ENCODE results near the gene MGAT4A.

The MGAT4A gene

GRCh38 chr2:98588880-98589431 is 142.0 kb downstream of the MGAT4A start:
- Mint-ChIP-seq H3K4me1 (ENCODE audit: low read depth) (peaks cover 11% of the 10 kb centered on the region), H3K9me3 (peaks cover 9% of the 10 kb centered on the region), H3K36me3 (ENCODE audit: low read depth) (peaks cover 55% of the 10 kb centered on the region), H3K27ac (peak overlapping the region; percentile 55), H3K4me3 (no peak overlapping the region), H3K27me3 (ENCODE audit: low read depth) (no peaks in the 10 kb centered on the region)

GRCh38 chr2:98586551-98587140 is 144.3 kb downstream of the MGAT4A start:
- Mint-ChIP-seq H3K4me3 (no peak overlapping the region), H3K27me3 (ENCODE audit: low read depth) (no peaks in the 10 kb centered on the region), H3K27ac (no peak overlapping the region), H3K9me3 (no peaks in the 10 kb centered on the region), H3K4me1 (ENCODE audit: low read depth) (peaks cover 9% of the 10 kb centered on the region), H3K36me3 (ENCODE audit: low read depth) (peaks cover 48% of the 10 kb centered on the region)

GRCh38 chr2:98585386-98585785 is 145.5 kb downstream of the MGAT4A start:
- no peak overlapping the region for H3K4me3 Mint-ChIP-seq
- H3K4me1 Mint-ChIP-seq (ENCODE audit: low read depth) = peaks cover 2% of the 10 kb centered on the region
- peaks cover 40% of the 10 kb centered on the region for H3K36me3 Mint-ChIP-seq (ENCODE audit: low read depth)
- no peaks in the 10 kb centered on the region for H3K9me3 Mint-ChIP-seq
- H3K27ac Mint-ChIP-seq = no peak overlapping the region
- no peaks in the 10 kb centered on the region for H3K27me3 Mint-ChIP-seq (ENCODE audit: low read depth)

GRCh38 chr2:98583816-98584618 is 146.9 kb downstream of the MGAT4A start:
- H3K36me3 Mint-ChIP-seq (ENCODE audit: low read depth) = peaks cover 39% of the 10 kb centered on the region
- H3K27ac Mint-ChIP-seq = no peak overlapping the region
- peaks cover 2% of the 10 kb centered on the region for H3K4me1 Mint-ChIP-seq (ENCODE audit: low read depth)
- no peaks in the 10 kb centered on the region for H3K27me3 Mint-ChIP-seq (ENCODE audit: low read depth)
- no peaks in the 10 kb centered on the region for H3K9me3 Mint-ChIP-seq
- H3K4me3 Mint-ChIP-seq = no peak overlapping the region

GRCh38 chr2:98583276-98583675 is 147.7 kb downstream of the MGAT4A start:
- no peaks in the 10 kb centered on the region for H3K4me1 Mint-ChIP-seq (ENCODE audit: low read depth)

GRCh38 chr2:98582523-98582922 is 148.4 kb downstream of the MGAT4A start:
- H3K9me3 Mint-ChIP-seq = no peaks in the 10 kb centered on the region
- H3K36me3 Mint-ChIP-seq (ENCODE audit: low read depth) = peaks cover 39% of the 10 kb centered on the region
- no peaks in the 10 kb centered on the region for H3K4me1 Mint-ChIP-seq (ENCODE audit: low read depth)
- no peak overlapping the region for H3K27ac Mint-ChIP-seq
- no peaks in the 10 kb centered on the region for H3K27me3 Mint-ChIP-seq (ENCODE audit: low read depth)
- H3K4me3 Mint-ChIP-seq = no peak overlapping the region

More at GRCh38 chr2:98583276-98583675, 147.7 kb downstream of the MGAT4A start:
- Mint-ChIP-seq H3K9me3 (no peaks in the 10 kb centered on the region), H3K36me3 (ENCODE audit: low read depth) (peaks cover 35% of the 10 kb centered on the region), H3K4me3 (no peak overlapping the region), H3K27ac (no peak overlapping the region), H3K27me3 (ENCODE audit: low read depth) (no peaks in the 10 kb centered on the region)

- Mint-ChIP-seq H3K36me3 (ENCODE audit: low read depth) (peaks cover 36% of the 10 kb centered on the region), H3K9me3 (no peaks in the 10 kb centered on the region), H3K27me3 (ENCODE audit: low read depth) (no peaks in the 10 kb centered on the region), H3K4me3 (no peak overlapping the region), H3K4me1 (ENCODE audit: low read depth) (no peaks in the 10 kb centered on the region), H3K27ac (no peak overlapping the region)
These were observed 150.2 kb downstream of the MGAT4A start for GRCh38 chr2:98580656-98581284.

- Mint-ChIP-seq H3K9me3 (no peaks in the 10 kb centered on the region), H3K4me1 (ENCODE audit: low read depth) (no peaks in the 10 kb centered on the region), H3K27me3 (ENCODE audit: low read depth) (no peaks in the 10 kb centered on the region), H3K27ac (no peak overlapping the region), H3K4me3 (no peak overlapping the region), H3K36me3 (ENCODE audit: low read depth) (peaks cover 37% of the 10 kb centered on the region)
These were observed 151.0 kb downstream of the MGAT4A start for GRCh38 chr2:98579926-98580325.

GRCh38 chr2:98578231-98578630 is 152.7 kb downstream of the MGAT4A start:
- H3K27me3 Mint-ChIP-seq (ENCODE audit: low read depth) = no peaks in the 10 kb centered on the region
- peaks cover 38% of the 10 kb centered on the region for H3K36me3 Mint-ChIP-seq (ENCODE audit: low read depth)
- H3K4me3 Mint-ChIP-seq = no peak overlapping the region
- H3K9me3 Mint-ChIP-seq = no peaks in the 10 kb centered on the region
- no peaks in the 10 kb centered on the region for H3K4me1 Mint-ChIP-seq (ENCODE audit: low read depth)
- no peak overlapping the region for H3K27ac Mint-ChIP-seq

- no peaks in the 10 kb centered on the region for H3K4me1 Mint-ChIP-seq (ENCODE audit: low read depth)
- no peaks in the 10 kb centered on the region for H3K9me3 Mint-ChIP-seq
- no peak overlapping the region for H3K4me3 Mint-ChIP-seq
- no peak overlapping the region for H3K27ac Mint-ChIP-seq
- H3K27me3 Mint-ChIP-seq (ENCODE audit: low read depth) = no peaks in the 10 kb centered on the region
- peaks cover 32% of the 10 kb centered on the region for H3K36me3 Mint-ChIP-seq (ENCODE audit: low read depth)
These were observed 153.6 kb downstream of the MGAT4A start for GRCh38 chr2:98577313-98577712.

GRCh38 chr2:98576666-98577312 is 154.1 kb downstream of the MGAT4A start:
- Mint-ChIP-seq H3K36me3 (ENCODE audit: low read depth) (peaks cover 28% of the 10 kb centered on the region), H3K4me1 (ENCODE audit: low read depth) (no peaks in the 10 kb centered on the region), H3K4me3 (no peak overlapping the region), H3K27me3 (ENCODE audit: low read depth) (no peaks in the 10 kb centered on the region), H3K9me3 (no peaks in the 10 kb centered on the region), H3K27ac (no peak overlapping the region)

- Mint-ChIP-seq H3K27ac (no peak overlapping the region), H3K4me1 (ENCODE audit: low read depth) (peaks cover 2% of the 10 kb centered on the region), H3K36me3 (ENCODE audit: low read depth) (peaks cover 44% of the 10 kb centered on the region), H3K9me3 (no peaks in the 10 kb centered on the region), H3K27me3 (ENCODE audit: low read depth) (no peaks in the 10 kb centered on the region), H3K4me3 (no peak overlapping the region)
These were observed 157.5 kb downstream of the MGAT4A start for GRCh38 chr2:98573426-98573825.

GRCh38 chr2:98572676-98573075 is 158.3 kb downstream of the MGAT4A start:
- H3K27me3 Mint-ChIP-seq (ENCODE audit: low read depth) = no peaks in the 10 kb centered on the region
- H3K4me3 Mint-ChIP-seq = no peak overlapping the region
- no peak overlapping the region for H3K27ac Mint-ChIP-seq
- no peaks in the 10 kb centered on the region for H3K9me3 Mint-ChIP-seq
- H3K4me1 Mint-ChIP-seq (ENCODE audit: low read depth) = peaks cover 2% of the 10 kb centered on the region
- peaks cover 38% of the 10 kb centered on the region for H3K36me3 Mint-ChIP-seq (ENCODE audit: low read depth)

- Mint-ChIP-seq H3K36me3 (ENCODE audit: low read depth) (peaks cover 41% of the 10 kb centered on the region), H3K4me3 (no peak overlapping the region), H3K27ac (no peak overlapping the region), H3K9me3 (no peaks in the 10 kb centered on the region), H3K4me1 (ENCODE audit: low read depth) (peaks cover 2% of the 10 kb centered on the region), H3K27me3 (ENCODE audit: low read depth) (no peaks in the 10 kb centered on the region)
These were observed 158.7 kb downstream of the MGAT4A start for GRCh38 chr2:98572211-98572610.

All from T-helper 1 cell treated with Interleukin-12 subunit alpha and Interleukin-12 subunit beta and Interleukin-4 antibody, amounts not matched to agents 30 μg/mL and 1 μg/mL, for 36 hours (primary cell).